HUDEP-2 (cell line): Measurements from ENCODE around the gene ABCC5.

Source experiments
- DNase-seq, 76 experiments: peaks; one replicate each; lab custom pipeline; 2025; ENCODE audit not compliant: unreplicated experiment in 76 of 76; lab: John Stamatoyannopoulos, UW

The ABCC5 gene

DNA sequence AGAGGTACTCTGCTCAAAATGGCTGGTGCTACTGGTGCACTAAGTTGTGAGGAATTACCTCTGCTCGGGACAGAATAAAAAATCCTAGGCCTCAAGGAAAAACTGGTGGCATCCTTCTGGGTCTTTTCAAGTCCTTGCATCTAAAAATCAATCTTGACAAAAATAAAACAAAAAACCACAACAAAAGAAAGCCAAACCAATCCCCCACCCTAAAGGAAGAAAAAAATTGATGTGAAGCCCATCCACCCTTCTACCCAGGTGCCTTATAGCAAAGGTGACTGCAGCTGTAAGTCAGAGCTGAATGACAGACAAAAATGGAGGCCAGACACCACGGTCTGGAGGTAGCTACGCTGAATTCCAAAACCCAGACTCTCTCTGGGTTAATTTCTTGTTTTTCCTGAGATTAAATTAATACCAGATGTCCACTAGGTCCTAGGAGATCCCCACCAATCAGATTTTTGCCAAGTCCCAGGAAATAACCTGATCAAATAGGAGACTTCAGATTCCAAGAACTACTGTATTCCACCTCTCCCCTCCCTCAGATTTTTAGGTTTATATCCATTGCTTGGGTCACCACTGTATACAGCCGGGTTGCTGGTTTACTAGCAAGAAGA, 33.5 kb downstream of the ABCC5 start:
- DNase-seq: no peak

DNA sequence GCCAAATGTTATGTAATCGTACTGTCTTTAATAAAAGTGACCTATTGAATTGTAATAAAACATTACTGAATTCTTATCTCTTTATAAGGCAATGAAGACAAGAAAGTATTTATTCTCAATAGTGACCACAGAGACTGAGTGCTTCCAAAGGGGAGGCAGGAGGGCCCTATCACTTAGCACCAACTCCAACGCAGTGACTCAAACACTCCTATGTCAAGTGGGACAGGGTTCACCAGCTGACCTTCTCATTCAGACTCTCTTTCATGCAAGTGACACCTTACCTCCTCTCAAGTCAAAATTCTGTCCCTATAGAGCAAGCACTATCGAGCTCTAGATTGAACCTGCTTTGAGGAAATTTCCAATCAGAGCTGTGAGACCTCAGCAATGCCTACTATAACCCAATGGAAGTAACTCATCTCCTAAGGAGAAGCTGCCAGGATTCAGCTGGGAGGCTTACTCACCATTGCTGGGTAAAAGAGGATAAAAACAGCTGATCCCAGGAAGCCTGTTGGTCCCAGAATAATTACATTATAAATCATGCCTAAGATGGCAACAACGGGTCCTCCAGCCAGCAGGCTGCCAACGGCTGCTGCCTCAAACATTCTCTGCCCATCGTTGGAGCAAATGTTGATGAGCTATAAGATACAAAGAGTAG, 35.6 kb downstream of the ABCC5 start:
- no peak for DNase-seq

DNA sequence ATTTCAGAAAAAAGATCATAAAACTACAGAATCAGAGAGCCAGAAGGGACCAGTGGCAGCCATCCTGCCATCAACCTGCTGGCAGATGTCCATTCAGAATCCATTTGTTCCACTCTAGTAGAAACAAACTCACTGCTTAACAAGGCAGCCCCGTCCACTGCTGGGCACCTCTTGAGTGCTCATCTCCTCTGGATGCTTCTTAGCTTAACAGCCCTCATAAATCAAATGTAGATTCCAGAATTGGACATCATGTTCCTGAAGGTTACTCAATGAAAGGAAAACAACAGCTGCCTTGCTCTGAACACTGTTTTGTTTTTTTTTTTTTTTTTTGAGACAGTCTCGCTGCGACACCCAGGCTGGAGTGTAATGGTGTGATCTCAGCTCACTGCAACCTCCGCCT, 37.3 kb downstream of the ABCC5 start:
- DNase-seq: no peak

DNA sequence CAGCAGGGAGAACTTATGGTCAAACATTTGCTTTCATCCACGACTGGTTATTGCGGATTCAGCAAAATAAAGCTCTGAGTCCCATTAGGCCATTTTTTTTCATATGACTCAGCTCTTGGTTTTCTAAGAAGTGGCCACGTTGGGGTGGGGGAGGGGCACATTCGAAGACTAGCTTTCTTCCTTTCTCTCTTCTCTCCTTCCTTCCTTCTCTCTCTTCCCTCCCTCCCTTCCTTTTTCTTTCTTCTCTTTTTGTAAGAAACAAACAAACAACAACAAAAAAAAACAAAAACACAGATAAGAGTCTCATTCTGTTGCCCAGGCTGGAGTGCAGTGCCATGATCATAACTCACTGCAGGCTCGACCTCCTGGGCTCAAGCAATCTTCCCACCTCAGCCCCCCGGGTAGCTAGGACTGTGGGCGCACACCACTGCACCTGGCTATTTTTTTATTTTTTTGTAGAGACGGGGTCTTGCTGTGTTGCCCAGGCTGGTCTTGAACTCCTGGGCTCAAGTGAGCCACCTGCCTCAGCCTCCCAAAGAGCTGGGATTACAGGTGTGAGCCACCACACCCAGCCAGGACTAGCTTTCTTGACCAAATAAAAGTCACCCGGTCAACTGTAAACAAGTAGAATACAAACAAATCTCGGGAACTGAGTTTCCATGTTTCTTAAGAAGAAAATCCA, 41.6 kb downstream of the ABCC5 start:
- DNase-seq: peak in 3 of 76 experiments; percentile 3

DNA sequence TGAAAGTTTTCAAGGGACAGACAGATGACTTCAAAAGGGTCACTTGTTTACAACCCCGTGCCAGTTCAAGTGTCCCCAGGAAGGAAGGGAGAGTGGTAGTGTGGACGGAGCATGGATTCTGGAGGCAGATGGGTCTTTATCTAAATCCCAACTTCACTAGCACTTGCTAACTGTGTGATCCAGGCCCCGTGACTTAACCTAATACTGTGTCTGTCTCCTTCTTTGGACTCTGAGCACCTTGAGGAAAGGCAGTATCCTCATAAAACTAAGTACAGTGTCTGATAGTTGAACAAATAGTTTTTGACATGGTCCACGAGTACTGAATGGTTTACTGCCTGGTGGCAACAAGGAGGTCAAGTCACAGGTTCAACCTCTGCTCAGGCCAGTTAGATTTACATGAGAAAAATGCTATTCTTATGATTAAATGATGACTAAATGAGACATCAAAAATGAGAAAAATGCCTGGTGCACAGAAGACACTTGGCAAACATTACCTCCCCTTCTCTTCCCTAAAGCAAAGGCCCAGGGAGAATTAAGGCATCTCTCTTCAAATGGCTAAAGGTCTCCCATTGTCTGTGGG, 48.9 kb downstream of the ABCC5 start:
- DNase-seq: no peak

DNA sequence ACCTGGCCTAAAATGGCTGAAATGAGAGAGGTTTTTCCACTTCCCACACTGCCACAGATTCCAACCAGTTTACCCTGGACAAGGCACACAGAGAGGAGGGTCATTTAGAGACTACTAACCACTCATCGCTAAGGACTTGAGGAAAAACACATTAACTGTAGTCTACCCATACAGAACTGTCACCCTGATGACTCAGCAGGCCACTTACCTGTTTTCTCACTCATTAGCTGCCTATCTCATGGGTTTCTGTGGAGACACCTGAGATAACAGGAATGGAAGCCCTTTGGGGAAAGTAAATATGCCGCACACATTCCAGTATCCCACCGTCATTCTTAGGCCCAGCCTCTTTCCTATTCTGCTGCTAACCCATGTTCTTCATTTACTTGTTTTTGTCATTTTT, 50.0 kb downstream of the ABCC5 start:
- no peak for DNase-seq

DNA sequence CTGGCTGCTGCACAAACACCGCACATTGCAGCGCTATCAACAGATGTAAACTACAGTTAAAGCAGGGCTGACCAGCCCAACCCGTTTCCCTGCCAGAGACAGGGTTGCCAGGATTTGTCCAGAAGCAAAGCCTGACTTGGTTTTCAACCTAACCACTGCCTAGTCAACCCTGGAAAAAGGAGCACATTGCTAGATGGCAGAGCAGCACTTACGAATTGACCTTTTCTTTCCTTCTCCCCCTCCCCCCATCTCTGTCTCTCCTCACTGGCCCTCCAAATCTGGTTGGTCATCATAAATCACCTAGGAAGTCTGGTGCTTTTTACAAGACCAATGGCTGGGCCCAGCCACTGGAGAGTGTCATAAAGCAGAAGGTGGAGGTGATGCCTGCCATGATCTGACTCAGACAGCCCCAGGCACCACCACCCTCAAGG, 51.3 kb downstream of the ABCC5 start:
- no peak for DNase-seq

DNA sequence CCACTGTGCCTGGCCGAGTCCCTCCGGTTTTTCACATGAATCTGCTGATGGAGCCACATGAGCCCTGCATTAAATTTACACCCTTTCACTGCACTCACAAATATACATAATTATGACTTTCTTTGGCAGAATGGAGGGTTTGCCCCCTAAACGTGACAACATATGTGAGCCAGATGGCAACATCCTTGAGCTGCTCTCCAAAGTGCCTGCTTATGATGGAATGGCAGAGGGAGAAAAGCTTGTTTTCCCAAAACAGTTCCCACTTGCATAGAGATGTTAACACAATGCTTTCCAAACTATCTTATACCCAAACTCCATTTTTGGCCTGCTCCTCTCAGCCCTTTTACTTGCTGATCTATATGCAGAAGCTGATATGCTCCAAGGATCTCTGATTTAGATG, 54.9 kb downstream of the ABCC5 start:
- DNase-seq: no peak

DNA sequence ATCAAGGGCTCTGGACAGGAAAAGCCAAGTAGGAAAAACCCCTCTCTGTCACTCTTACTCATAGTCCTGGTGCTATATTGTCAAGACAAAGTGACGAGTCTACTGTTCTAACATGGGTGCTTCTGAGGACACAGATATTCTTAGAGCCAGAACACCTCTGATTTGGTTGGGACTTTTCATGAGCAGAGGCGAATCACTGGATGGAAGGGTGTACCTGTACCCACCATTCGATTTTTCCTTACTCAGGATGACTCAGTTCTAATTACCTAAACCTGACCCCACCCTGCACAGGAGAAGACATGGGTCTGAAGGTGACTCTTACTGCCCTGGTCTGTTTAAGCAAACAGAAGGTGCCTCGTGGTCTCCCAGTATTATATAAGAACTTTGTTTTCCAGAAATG, 58.5 kb downstream of the ABCC5 start:
- no peak for DNase-seq

DNA sequence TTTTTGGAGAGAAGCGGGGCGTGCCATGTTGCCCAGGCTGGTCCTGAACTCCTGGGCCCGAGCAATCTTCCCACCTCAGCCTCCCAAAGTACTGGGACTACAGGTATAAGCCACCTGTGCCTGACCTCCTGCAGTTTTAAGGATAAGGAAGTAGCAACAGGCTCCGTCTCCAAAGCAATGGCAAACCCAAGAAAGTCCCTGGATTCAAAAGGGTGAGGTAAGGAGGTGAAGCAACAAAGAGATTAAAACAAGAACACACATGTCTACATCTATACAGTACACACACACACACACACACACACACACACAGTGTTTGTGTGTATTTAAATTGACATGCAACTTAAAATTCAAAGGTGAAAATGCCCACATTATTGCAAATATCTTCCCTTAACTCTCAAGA, 58.9 kb downstream of the ABCC5 start:
- no peak for DNase-seq

DNA sequence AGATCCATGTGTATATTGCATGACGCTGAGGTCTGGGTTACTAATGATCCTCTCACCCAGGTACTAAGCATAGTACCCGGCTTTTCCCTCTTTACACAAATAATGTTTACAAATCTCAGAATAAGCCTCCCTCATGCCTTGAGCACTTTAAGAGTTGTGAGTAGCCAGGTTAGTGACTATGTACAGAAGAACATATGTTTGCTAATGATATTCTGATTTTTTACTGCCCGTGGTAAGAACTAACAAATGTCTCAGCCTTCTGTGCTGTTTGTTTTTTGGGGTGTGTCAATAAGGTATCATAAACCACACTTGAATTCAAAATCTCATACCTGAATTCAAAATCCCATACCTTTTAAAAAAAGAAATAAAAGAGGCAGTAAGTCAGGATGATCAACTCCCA, 59.5 kb downstream of the ABCC5 start:
- DNase-seq: no peak

DNA sequence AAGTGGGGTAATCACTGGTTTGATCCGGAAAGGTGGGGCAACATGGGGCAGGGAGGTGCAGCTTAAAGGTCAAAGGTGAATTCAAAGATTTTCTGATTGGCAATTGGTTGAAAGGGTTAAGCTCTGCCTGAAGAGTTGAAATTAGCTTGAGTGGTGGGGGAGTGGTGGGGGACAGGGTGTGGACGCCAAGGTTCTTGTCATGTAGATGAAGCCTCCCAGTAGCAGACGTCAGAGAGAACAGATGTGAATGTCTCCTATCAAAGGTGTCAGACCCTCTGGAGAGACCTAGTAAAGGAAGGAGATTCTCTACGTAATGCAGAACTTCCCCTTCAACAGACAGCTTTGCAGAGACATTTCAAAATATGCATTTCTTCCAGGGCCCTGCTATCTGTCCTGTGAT, 62.8 kb downstream of the ABCC5 start:
- no peak for DNase-seq

DNA sequence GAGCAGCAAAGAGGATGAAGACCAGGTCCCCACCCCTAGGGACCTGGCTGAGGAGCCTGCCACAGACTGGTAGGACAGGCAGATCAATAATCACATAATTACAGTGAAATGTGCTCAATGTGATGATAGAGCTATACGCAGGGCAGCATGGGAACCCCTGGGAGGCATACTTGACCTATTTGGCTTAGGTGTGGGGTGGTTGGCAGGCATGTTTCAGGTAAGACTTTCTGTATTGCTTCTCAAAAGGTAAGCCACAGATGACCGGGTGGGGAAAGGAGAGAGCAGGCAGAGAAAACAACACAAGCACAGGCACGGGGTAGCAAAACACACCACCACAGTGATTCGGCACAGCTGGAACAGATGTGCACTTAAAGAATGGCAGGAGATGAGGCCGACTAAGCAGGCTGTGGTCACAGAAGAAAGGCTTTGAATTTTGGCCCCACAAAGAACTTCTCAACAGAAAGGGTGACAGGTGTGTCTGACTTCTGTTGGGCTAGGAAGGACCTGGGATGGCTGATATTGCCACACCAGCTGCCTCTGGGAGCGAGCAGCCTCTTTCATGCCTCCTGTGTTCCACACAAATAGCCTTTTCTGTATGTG, 64.1 kb downstream of the ABCC5 start:
- no peak for DNase-seq

DNA sequence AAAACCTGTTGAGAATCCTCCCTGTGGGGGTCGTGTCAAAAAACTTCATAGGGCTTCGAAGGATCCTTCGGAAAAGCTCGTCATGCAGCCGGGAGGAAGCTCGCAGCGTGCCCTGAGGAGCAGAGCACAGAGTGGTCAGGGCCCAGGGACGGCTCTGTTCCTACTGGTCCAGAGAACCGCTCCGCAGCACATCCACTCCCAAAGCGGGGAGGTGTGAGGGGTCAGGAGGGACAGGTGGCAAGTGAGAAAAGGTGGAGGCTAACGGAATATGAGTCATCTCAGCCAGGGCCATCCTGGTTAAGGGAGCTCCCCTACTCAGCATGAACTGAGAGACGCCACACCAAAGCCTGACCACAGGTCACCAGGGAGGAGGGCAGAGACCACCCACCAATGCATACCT, 66.2 kb downstream of the ABCC5 start:
- DNase-seq: no peak

DNA sequence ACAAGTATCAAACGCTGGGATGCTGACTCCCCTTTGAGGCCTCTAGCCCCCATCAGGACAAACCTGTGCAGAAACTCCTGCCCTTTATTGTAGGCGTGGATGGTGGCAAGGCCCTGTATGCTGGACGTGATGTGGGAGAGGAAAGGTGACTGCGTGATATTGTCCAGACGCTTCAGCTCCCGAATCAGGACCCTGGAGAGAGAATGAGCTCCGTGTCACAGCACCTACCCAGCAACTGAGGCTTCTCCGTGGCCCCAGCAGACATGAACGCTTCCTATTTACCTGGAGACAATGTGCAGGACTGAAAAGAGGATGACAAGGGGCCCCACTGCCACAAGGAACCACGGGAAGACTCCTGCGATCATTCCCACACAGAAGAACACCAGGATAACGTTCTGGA, 68.0 kb downstream of the ABCC5 start:
- DNase-seq: no peak

DNA sequence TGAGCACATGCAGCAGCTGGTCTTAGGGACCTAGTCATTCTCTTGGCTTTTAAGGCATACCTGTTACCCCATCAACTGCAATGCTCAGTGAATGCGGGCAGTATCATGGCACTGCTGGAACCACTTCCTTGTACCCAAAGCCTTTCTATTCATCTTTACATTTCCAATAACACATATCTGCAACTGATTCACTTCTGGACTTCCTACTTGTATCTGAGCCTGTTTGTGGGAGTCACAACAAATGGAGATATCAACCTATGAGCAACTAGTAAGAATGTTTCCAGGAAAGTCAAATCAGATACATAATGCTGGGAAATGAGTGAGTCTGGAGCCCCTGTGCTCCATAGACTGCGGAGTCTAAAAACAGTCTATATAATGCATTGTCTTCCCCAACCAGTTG, 71.6 kb downstream of the ABCC5 start:
- no peak for DNase-seq

DNA sequence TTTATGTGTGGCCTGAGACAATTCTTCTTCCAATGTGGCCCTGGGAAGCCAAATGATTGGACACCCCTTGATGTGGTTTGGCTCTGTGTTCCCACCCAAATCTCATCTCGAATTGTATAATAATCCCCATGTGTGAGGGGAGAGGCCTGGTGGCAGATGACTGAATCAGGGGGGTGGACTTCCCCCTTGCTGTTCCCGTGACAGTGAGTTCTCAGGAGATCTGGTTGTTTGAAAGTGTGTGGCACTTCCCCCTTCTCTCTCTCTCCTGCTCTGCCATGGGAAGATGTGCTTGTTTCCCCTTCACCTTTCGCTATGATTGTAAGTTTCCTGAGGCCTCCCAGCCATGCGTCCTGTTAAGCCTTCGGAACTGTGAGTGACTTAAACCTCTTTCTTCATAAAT, 72.9 kb downstream of the ABCC5 start:
- DNase-seq: no peak

DNA sequence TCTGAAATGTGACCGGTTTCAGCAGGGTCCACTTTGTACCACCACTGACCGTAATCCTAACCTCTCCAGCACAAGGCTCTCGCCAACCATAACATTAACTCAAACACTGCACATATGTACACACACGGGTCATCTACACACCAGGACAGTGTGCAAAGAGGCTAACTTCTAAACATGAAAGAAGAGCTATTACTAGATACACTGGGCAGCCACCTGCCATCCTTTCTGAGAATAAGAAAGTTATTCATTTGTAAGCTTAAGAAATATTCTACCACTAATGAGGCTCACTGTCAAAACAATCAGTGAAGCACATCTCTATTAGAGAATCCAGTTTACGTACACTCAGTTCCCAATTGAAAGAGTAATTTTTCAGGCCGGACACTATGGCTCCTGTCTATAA, 73.9 kb downstream of the ABCC5 start:
- no peak for DNase-seq

DNA sequence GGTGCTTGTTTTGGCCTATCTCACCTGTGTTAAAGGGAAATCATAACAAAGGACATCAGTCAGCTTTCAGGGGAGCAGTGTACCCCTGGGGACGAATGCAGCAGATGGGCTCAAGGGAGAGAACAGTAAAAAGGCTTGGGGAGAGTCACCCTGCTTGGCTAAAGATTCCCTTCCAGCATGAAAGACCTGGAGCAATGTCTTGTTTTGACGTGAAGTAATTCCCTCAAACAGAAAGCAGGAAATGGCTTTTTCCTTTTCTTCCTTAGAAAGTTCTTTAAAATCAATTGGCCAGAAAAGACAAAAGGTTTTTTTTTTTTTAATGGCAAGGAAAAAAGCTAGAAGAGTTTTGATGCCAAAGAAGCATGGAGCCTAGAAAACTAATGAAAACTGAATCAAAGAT, 76.5 kb downstream of the ABCC5 start:
- no peak for DNase-seq

DNA sequence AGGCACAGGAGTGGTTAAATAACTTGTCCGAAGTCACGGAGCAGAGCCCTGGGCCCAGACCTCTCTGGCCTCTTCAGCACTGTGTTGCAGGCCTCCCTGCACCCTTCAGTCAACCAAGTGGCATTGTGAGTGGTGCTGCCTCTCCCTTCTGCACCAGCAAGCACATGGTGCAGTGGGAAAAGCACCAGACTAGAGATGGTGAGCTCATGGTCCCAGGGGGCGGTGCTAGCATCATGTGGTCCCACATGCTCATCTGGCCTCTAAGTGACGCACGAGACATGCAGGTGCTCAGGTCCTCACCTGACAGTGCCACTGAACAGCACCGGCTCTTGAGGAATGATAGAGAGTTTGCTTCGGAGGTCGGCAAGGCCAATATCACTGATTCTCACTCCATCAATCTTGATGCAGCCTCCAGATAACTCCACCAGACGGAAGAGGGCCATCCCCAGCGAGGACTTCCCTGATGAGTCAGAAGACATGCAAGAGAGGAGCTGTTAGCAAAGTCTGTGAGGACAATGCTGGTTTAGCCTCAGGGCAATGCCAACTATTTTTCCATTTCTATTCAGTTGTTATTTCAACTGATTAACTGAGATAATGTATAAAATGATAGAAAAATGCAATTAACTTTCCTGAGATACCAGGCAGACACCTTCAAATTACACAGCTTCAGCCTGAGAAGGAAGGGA, 79.9 kb downstream of the ABCC5 start:
- no peak for DNase-seq

DNA sequence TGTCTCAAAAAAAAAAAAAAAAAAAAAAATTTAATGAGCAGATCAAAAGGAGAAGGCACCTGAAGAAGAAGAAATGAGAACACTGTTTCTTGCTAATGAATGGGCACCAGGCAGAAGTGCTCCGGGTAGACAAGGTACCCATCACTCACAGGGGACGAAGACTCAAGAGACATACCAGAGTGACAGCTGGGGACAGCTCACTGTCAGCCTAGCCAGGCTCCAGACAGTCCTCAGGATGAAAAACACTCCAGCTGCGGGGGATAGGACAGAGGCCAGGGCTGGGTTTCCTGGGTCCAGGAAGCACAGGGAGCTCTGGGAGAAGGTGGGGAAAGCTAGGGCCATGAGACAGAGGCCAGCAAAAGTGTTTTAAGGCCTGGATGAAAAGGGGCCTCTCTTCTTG, 84.5 kb downstream of the ABCC5 start:
- DNase-seq: no peak
